ENCODE data around the gene LSM10.

Gene LSM10

GRCh38 chr1:36349839-36350238 is 47.9 kb downstream of the LSM10 start:
- DNase-seq = no peak

GRCh38 chr1:36349241-36349671 is 48.5 kb downstream of the LSM10 start:
- no peak for DNase-seq

DNA sequence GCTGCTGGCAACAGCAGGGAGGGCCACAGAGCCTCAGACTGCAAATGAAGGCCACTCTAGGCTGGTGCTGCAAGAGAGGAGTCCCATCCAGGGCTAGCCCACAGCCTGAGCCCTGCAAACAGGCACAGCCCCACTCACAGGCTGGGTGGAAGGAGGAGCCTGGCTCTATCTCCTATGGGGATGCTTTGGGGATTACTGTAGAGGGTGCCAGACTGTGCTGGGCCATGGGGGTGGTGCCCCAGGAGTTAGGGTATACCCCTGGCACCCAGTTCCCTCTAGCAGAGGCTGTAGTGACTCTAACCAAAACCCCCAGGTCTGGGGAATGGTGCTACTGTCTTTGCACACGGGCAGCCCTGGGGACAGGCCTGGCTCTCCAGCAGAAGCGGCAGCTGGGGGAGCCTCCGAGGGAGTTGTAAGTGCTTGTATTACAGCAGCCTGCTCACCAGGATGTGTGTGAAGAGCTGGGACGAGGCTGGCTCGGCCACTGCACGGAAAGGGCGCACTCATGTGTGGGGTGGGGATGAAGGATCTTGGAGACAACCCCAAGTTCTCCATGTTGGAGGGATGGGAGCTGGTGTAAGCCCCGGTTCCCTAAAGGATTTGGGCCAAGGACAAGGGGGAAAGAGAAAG is 50.9 kb downstream of the LSM10 start:
- DNase-seq = no peak

DNA sequence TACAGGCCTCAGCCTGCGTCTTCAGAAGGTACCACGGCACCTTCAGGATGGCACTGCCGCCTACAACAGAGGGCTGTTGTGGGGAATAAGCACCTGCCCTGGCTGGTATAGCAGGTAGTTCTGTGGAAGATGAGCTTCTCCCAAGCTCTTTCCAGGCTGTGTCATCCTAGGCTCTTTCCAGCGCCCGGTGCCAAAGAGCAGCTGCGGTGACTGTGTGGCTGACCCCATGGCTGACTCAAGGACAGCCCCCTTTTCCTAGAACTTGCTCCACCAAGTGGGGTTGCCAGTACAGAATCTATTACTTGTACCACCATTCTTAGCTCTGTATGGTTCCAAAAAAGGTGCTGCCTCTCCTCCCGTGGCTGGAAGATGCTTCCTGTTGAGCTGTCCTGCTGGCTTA is 52.4 kb downstream of the LSM10 start:
- no peak for DNase-seq

- DNase-seq = no peak
Measured at GRCh38 chr1:36344395-36344680, 53.4 kb downstream of the LSM10 start.

DNA sequence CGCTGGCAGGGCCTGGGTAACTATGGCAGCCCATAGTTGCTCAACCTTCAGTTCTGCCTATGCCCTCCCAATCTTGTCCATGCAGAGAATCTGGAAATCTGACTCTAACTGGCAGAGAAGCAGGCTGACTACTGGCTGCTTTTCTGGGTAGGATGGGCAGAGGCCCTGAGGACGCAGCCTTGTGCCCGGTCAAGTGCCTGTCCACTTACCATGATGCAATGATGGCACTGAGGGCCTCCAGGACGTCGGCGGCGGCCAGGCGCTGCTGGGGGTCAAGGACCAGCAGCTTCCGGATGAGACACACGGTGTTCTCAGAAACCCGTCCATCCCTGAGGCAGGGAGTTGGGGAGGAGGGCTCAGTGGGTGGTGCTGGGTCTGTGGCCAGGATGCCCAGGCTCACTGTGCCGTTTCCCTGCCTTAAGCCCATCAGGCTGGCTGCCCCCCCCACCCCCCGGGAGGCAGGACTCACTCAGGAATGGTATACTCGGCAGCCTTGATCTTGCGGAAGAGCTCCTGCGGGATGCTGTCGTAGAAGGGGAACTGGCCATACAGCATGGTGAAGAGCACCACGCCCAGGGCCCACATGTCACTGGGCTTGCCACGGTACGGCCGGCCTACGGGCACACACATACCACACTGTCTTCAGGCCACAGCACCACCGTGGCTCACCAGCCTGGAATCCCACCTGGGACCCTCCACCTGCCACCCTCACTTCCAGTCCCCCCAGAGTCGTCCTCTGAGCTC is 53.9 kb downstream of the LSM10 start:
- no peak for DNase-seq

Measured in NCI-H1417 treated with DMSO at 0.1 percent for 48 hours (cell line).